GM18873 (cell line): ENCODE data around the gene ZSWIM6.

Source experiments
- ATAC-seq: cut with Tn5 transposase; IDR thresholded peaks from one replicate; pipeline ENCODE4 v1.9.1; 2021; ENCODE audit warnings: mild to moderate bottlenecking, moderate library complexity, moderate number of reproducible peaks; ENCODE audit not compliant: unreplicated experiment, low FRiP score

Gene ZSWIM6

DNA sequence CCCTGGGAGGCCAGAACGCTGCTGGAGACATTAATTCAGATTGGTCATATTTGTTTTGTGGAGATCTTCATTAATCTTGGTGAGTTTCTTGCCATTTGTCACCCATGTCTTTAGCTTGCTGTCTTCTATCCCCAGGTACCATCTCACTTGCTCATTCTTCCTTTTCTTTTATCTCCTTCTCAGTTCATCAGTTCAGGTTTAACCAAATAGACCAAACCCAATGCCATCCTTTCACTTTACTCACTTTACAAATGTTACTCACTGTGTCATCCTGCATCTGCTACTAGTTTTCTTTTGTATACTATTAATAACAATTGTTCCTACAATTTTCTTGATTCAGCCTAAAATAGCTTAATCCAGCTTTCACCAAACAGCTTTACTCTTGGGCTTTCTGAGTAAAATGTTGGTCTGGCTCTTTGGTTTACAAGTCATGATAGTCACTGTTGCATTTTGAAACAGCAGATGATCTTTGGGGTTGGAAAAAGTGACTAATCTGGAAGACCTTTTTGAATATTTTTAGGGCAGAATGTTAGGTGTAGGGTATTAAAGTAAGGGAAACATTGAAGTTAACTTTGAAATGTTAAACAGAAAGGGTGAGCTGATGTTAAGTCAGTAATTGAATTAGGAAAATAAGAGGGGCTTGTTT lies 246.9 kb downstream of the ZSWIM6 start:
- ATAC-seq, result no peak

DNA sequence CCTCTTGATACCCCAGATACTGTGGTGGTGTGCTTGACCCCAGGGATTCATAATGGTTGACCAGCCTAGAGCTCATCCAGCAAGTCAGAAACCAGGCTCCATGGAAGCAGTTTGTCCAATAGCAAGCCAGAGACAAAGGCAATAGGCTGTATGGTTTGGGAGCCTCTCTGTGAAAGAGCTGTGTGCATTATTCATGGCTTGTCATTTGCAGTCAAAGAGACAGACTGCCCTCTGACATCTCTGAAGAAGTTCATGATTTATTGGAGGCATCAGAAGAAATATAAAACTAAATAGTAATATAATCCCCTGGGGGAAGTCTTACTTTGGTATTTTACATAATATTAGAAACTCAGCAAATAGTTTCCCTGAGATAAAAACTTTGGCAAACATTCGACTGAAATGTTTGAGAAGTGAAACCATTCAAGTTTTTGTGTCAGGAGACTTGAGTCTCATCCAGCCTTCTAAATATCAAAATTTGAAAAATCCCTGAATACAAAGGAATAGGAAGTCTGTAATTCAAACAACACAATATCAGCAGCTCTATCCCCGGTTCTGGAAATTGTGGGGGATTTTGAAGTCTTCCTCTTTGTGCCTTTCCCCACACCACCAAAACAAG lies 250.3 kb downstream of the ZSWIM6 start:
- ATAC-seq, result no peak

DNA sequence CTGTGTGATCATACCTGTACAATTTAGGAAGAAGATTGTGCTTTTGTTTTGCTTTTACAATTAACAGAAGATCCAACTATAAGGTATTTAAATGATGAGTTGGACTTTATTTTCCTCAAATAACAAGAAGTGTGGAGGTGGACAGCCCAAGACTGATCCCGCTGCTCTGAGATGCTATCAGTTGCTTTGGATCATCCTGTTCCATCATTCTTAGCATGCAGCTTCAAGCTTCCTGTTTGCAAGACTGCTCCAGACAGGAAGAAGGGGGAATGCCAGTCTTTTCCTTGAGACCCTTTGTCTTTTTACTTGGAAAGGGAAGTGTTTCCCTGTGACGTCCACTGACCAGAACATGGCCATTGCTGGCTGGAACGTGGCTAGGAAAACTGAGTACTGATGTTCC lies 250.8 kb downstream of the ZSWIM6 start:
- no peak for ATAC-seq

DNA sequence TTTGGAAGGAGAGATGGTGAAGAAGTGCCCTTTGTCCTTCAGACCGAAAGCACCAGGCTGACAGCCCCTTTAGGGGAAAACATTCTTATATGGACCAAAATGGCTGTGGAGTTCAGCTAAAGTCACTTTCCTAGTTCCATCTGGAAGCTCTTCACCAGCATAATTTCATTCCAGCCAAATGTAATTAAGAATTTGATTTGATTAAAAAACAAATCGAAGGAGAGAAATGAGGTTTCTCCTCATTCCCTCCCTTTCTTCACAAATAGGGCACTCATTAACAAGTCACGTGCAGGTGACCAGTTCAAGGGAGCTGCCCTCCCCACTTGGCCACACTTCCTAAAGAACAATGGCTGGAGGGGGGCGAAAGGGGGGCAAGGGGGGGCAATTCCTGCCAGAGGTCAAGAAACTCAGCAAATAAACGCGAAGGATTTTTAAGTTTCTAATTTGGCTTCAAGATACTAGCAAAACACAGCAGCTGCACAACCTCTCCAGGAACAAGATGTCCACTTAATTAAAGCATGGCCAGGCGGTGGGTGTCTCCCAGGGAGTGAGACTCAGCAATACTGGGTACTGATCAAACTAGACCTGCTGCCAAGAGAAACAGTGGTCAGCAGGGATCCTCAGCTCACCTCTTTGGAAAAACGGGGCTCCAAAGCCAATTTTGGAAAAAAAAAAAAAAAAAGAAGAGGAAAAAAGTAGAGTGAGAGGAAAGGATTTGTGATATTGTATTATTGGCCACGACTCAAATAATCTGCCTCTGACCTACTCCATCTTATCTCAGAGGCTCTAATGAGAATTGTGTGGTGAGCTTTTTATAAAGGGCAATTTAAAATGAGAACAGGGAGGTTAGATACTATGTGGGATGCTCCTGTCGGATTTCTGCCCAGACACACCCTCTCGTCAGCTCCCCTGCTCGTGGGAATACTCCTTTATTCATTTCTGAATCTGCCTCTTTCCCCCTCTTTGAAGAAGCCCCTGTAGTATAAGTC lies 254.3 kb downstream of the ZSWIM6 start:
- no peak for ATAC-seq

DNA sequence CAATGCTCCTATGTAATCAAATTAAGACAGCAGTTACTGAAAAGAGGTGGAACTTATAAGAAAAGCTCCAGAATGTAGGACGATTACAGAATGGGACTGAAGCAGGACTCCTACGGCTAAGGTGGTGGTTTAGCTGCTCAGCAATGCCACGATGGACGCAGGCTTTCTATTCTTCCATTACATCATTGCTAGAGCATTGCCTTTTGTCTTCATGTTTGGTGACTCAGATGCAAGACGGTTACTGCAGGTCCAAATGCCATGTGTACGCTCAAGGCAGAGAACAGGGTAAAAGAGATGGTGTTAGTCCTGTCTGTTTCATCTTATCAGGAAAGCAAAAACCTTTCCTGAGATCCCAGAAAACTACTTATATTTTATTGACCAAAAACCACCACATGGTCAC lies 255.1 kb downstream of the ZSWIM6 start:
- no peak for ATAC-seq

DNA sequence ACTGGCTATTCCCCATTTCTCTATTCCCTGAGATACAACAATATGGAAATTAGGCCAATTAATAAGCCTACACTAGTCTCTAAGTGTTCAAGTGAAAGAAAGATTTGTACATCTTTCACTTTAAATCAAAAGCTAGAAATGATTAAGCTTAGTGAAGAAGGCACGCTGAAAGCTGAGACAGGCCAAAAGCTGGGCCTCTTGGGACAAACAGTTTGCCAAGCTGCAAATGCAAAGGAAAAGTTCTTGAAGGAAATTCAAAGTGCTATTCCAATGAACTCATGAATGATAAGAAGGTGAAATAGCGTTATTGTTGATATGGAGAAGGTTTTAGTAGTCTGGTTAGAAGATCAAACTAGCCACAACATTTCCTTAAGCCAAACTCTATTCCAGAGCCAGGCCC lies 256.2 kb downstream of the ZSWIM6 start:
- ATAC-seq, result no peak

DNA sequence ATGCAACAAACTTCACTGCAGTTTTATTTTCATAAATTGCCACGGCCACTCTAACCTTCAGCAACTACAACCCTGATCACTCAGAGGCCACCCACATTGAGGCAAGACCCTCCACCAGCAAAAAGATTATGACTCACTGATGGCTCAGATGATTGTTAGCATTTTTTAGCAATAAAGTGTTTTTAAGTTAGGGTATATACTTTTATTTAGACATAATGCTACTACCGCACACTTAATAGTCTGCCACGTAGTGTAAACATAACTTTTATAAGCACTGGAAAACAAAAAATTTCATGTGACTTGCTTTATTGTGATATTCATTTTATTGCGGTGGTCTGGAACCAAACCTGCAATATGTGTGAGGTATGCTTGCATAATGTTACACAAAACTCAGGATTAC lies 257.9 kb downstream of the ZSWIM6 start:
- ATAC-seq, result no peak

DNA sequence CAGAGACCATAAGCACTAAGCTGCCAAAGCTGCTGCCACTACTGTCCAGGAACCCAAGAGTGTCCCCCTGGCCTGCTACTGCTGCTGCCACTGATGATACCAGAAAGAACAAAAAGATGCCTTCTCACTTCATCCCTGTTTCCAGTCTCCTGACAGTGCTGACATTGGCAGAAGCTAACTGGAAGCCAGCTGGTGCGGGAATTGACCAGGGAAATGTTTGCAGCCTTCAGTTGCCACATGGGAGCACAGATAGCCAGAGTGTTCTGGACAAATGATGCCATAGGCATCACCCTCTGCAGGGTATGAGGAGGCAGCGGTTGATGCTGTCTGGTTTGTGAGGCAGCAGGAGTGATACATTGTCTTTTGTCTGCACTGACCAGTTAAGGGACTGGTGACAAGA lies 258.4 kb downstream of the ZSWIM6 start:
- no peak for ATAC-seq

DNA sequence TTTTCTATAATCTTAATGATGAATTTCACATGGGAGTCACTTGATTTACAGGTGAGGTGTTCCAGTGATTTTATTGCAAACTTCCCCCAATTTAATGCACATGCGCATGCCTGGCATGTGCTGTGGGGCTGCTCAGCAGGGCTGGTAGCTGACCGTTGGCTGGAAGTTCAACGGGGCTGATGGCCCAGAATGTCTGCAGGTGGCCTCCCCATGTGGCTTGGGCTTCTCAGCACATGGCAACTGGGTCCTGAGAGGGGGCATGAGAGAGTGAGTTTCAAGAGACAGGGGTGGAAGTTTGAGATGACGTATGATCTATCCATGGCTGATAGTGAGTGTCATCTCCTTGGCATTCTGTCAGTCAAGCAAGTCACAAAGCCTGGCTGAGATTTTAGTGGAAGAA lies 259.8 kb downstream of the ZSWIM6 start:
- no peak for ATAC-seq

DNA sequence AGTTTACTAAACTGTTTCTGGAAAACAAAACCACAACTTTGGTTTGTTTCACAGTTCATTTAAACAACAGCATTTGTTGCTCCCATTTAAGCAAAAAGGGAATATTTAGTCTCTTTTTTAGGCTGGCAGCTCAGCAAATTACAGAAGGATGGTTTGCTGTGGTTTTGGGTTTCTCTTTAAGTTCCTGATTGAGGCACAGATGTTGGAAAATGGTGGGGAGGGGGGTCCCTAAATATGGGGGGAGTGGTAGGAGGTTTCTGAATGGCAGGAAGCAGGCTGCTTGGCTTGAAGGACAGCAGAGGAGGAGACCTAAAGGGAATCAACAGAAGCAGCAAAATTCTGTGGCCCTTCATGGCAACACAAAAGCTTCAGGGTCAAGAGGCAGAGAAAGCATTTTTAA lies 263.4 kb downstream of the ZSWIM6 start:
- ATAC-seq, result no peak
